ENCODE data around the gene SAPCD1.

Gene SAPCD1

GRCh38 chr6:31765910-31766794 is 3.7 kb downstream of the SAPCD1 start:
- Histone ChIP-seq H3K9ac (no peak overlapping the region), H3K4me1 (peaks cover 22% of the 10 kb centered on the region), H3K9me3 (no peaks in the 10 kb centered on the region), H4K20me1 (no peaks in the 10 kb centered on the region), H3K4me2 (no peak overlapping the region), H3K27ac (no peak overlapping the region), H3K27me3 (no peaks in the 10 kb centered on the region), H3K36me3 (peaks cover 49% of the 10 kb centered on the region), H3K4me3 (no peak overlapping the region)
- no peak for TF ChIP-seq Cebpa-rat (IDR thresholded peaks at IDR 0.05)

DNA sequence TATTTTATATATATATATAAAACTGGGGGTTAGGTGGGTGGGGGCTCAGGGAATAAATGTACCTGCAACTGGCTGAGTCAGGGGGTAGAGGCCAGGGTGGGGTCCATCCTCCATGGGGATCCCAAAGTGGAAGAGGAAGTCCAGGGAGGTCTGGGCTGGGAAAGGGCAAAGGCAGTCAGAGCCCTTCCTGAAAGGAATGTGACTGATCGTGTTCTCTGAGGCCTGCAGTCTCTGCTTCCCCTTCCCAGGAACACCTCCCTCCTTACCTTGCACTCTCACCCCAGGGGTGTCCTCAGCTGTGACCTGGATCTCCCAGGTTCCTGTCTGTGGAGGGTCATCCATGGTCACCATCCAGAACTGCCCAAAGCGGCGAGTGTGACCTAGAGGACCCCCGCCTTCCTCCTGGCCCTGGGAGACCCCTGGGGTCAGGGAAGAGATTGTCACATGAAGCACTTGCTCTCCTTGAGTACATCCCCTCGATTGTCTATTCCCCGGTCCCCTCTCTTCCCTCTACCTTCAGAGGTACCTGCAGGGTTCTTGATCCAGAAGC is 4.7 kb downstream of the SAPCD1 start:
- H3K4me1 ChIP-seq = peaks cover 19% of the 10 kb centered on the region
- no peak overlapping the region for H3K27ac ChIP-seq
- no peaks in the 10 kb centered on the region for H4K20me1 ChIP-seq
- no peaks in the 10 kb centered on the region for H3K27me3 ChIP-seq
- peaks cover 39% of the 10 kb centered on the region for H3K36me3 ChIP-seq
- no peak overlapping the region for H3K4me3 ChIP-seq
- H3K4me2 ChIP-seq = no peak overlapping the region
- no peak overlapping the region for H3K9ac ChIP-seq
- no peak for TF ChIP-seq Cebpa-rat (IDR thresholded peaks at IDR 0.05)
- H3K9me3 ChIP-seq = no peaks in the 10 kb centered on the region

DNA sequence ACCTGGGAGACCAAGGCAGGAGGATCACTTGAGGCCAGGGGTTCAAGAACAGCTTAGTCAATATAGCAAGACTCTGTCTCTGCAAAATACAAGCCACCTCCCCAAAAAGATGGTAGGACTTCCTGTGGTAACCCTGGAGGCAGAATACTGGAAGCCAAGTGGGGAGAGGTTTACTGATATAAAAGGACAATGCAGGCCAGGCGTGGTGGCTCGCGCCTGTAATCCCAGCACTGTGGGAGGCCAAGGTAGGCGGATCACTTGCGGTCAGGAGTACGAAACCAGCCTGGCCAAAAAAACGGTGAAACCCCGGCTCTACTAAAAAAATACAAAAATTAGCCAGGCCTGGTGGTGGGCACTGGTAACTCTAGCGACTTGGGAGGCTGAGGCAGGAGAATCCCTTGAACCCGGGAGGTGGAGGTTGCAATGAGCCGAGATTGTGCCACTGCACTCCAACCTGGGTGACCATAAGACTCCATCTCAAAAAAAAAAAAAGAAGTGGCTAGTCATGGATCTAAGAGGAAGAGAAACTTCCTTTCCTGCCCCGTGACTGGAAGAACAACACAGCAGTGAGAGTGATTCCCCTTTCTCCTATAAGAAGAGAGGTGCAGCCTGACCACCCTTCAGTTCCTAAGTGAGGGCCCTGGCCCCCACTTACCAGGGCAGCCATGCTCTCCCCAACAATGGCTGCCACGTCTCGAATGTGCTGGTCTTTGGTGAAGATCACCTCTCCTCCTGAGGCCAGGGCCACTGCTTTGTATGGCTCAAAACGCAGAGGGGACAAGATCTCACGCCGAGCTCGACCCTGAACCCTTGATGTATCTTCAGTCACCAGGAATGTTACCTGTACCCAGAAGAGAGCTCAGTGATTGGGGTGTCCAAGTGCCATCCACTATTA is 6.2 kb downstream of the SAPCD1 start:
- Histone ChIP-seq H4K20me1 (no peaks in the 10 kb centered on the region), H3K27ac (no peak overlapping the region), H3K27me3 (no peaks in the 10 kb centered on the region), H3K4me2 (no peak overlapping the region), H3K9ac (no peak overlapping the region), H3K36me3 (peaks cover 24% of the 10 kb centered on the region), H3K9me3 (no peaks in the 10 kb centered on the region), H3K4me1 (peaks cover 14% of the 10 kb centered on the region), H3K4me3 (no peak overlapping the region)
- no peak for TF ChIP-seq Cebpa-rat (IDR thresholded peaks at IDR 0.05)

DNA sequence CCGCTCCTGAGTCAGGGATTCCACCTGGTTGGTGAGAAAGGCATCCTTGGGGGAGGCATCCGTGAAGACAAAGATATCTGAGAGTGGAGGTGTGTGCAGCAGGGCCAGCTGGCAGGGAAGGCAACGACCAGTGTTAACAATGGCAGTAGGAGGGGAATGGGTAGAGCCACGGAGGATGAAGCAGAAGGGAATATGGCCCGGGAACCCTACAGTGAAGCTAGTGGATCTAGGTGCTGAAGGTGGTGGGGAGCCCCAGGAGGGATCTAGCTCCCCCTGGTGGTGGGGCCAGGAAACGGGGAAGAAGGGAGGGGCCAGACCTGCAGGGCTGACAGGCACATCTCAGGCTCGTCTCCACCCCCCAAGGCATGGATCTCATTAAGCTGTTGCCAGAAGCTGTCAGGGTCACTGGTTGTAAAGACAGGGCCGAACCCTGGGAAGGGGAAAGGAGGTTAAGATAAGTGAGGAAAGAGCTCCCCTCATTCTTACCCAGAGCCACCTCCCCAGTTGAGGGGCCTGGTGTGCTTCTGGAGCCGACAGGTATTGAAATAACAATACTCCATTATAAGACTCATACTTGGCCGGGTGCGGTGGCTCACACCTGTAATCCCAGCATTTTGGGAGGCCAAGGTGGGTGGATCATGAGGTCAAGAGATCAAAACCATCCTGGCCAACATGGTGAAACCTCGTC is 7.4 kb downstream of the SAPCD1 start:
- no peak overlapping the region for H3K4me2 ChIP-seq

GRCh38 chr6:31770860-31771259 is 8.4 kb downstream of the SAPCD1 start:
- Histone ChIP-seq H4K20me1 (no peaks in the 10 kb centered on the region), H3K4me1 (peaks cover 34% of the 10 kb centered on the region), H3K4me3 (no peak overlapping the region), H3K9me3 (no peaks in the 10 kb centered on the region), H3K27ac (no peak overlapping the region), H3K9ac (no peak overlapping the region), H3K36me3 (0 out of 2 replicates have a peak, but pooled peaks cover 5% of the 10 kb centered on the region), H3K27me3 (no peaks in the 10 kb centered on the region), H3K4me2 (no peak overlapping the region)
- TF ChIP-seq Cebpa-rat (IDR thresholded peaks at IDR 0.05) = no peak

More for the DNA sequence above, 7.4 kb downstream of the SAPCD1 start:
- H3K9ac ChIP-seq = no peak overlapping the region
- no peak overlapping the region for H3K4me3 ChIP-seq
- no peak overlapping the region for H3K27ac ChIP-seq
- H3K36me3 ChIP-seq = peaks cover 12% of the 10 kb centered on the region; the same call in 1 of the 2 replicates
- peaks cover 24% of the 10 kb centered on the region for H3K4me1 ChIP-seq
- no peaks in the 10 kb centered on the region for H4K20me1 ChIP-seq
- H3K27me3 ChIP-seq = no peaks in the 10 kb centered on the region
- no peaks in the 10 kb centered on the region for H3K9me3 ChIP-seq
- no peak for TF ChIP-seq Cebpa-rat (IDR thresholded peaks at IDR 0.05)

- no peak overlapping the region for H3K9ac ChIP-seq
- TF ChIP-seq Cebpa-rat (IDR thresholded peaks at IDR 0.05) = no peak
- H3K4me1 ChIP-seq = peaks cover 44% of the 10 kb centered on the region
- no peak overlapping the region for H3K4me3 ChIP-seq
- H3K27ac ChIP-seq = no peak overlapping the region
- H3K9me3 ChIP-seq = no peaks in the 10 kb centered on the region
- H3K4me2 ChIP-seq = peak overlapping the region; percentile 49
- no peaks in the 10 kb centered on the region for H3K36me3 ChIP-seq
- no peaks in the 10 kb centered on the region for H4K20me1 ChIP-seq
- no peaks in the 10 kb centered on the region for H3K27me3 ChIP-seq
Measured at GRCh38 chr6:31771992-31772358, 9.5 kb downstream of the SAPCD1 start.

GRCh38 chr6:31775184-31775583 is 12.7 kb downstream of the SAPCD1 start:
- Histone ChIP-seq H3K27ac (peak overlapping the region; percentile 44; the same call in 1 of the 2 replicates), H3K9me3 (no peaks in the 10 kb centered on the region), H4K20me1 (no peaks in the 10 kb centered on the region; the same call in 1 of the 2 replicates), H3K4me3 (no peak overlapping the region), H3K36me3 (peaks cover 28% of the 10 kb centered on the region), H3K4me2 (peak overlapping the region; percentile 61), H3K4me1 (peaks cover 58% of the 10 kb centered on the region), H3K27me3 (no peaks in the 10 kb centered on the region), H3K9ac (no peak overlapping the region)
- TF ChIP-seq Cebpa-rat (IDR thresholded peaks at IDR 0.05) = no peak

- no peak overlapping the region for H3K9ac ChIP-seq
- H3K4me2 ChIP-seq = 0 out of 2 replicates have a peak overlapping the region, but pooled peaks have one; percentile 61
- H3K9me3 ChIP-seq = no peaks in the 10 kb centered on the region
- no peak for TF ChIP-seq Cebpa-rat (IDR thresholded peaks at IDR 0.05)
- no peaks in the 10 kb centered on the region; the same call in 1 of the 2 replicates for H4K20me1 ChIP-seq
- H3K36me3 ChIP-seq = peaks cover 35% of the 10 kb centered on the region
- H3K4me3 ChIP-seq = no peak overlapping the region
- peaks cover 58% of the 10 kb centered on the region for H3K4me1 ChIP-seq
- no peaks in the 10 kb centered on the region for H3K27me3 ChIP-seq
- H3K27ac ChIP-seq = no peak overlapping the region
Measured at GRCh38 chr6:31775633-31776484, 13.4 kb downstream of the SAPCD1 start.

Data from BLaER1 (cell line).